ENCODE results near the gene RPL13A. TPM values are rescaled to one million over a fixed set of nuclear protein-coding genes. Genes with fewer than 3 reads are reported as not detected.
A peak's percentile ranks its signal among the peaks of the same experiment; 100 is the strongest.

RPL13A gene
- total and polyA plus RNA-seq, 8 donors, result 1,924 to 4,076 (median 3,551) TPM

- peaks cover 0 to 34% of the 10 kb centered on the region in 2 donors for H3K36me3 ChIP-seq
- no peak for ATAC-seq
- peaks cover 0 to 41% of the 10 kb centered on the region in 2 donors for H3K4me1 ChIP-seq
- intact Hi-C loops (cut with DNase I), result no loop called here
- H3K27ac ChIP-seq, result no peak overlapping the region
- H3K9me3 ChIP-seq, result no peaks in the 10 kb centered on the region
- no peaks in the 10 kb centered on the region for H3K27me3 ChIP-seq
- DNase-seq, result no peak
- H3K4me3 ChIP-seq, result no peak overlapping the region
- no peak for TF ChIP-seq CTCF (IDR thresholded peaks at IDR 0.05)
These were observed 39.0 kb upstream of the RPL13A start for GRCh38 chr19:49448432-49448786.

GRCh38 chr19:49450405-49450804 lies 37.0 kb upstream of the RPL13A start:
- no peak for TF ChIP-seq CTCF (IDR thresholded peaks at IDR 0.05)
- intact Hi-C loops (cut with DNase I), result no loop called here
- H3K4me3 ChIP-seq, result peak overlapping the region in 1 of 2 donors; percentile 79
- H3K4me1 ChIP-seq, result peaks cover 0 to 37% of the 10 kb centered on the region in 2 donors
- H3K36me3 ChIP-seq, result peaks cover 0 to 34% of the 10 kb centered on the region in 2 donors
- H3K9me3 ChIP-seq, result no peaks in the 10 kb centered on the region
- H3K27me3 ChIP-seq, result no peaks in the 10 kb centered on the region
- ATAC-seq (no peak), DNase-seq (no peak)
- H3K27ac ChIP-seq, result no peak overlapping the region

- intact Hi-C loops (cut with DNase I), result no loop called here
These were observed 35.8 kb upstream of the RPL13A start, which contains the start of gene PIH1D1 for GRCh38 chr19:49451430-49452181. TSS of gene PIH1D1 (minus strand) at chr19:49451814. CDS start at chr19:49451574, 240 bp downstream.

GRCh38 chr19:49453013-49453756 lies 34.2 kb upstream of the RPL13A start, which contains the start of gene ALDH16A1:
TSS of gene ALDH16A1 (plus strand) at chr19:49453225. CDS start at chr19:49453332, 107 bp downstream.
- Histone ChIP-seq H3K27ac (peak within 1 kb of the TSS; percentile 91 to 98), H3K27me3 (no peaks in the 10 kb centered on the region), H3K4me1 (peaks cover 0 to 36% of the 10 kb centered on the region in 2 donors), H3K36me3 (peaks cover 0 to 13% of the 10 kb centered on the region in 2 donors), H3K4me3 (peak within 1 kb of the TSS; percentile 51 to 79), H3K9me3 (no peaks in the 10 kb centered on the region)
- DNase-seq (peak; percentile 97 to 100 (median 98)), ATAC-seq (peak; percentile 92)
- intact Hi-C loops (cut with DNase I), result no loop called here
- no peak for TF ChIP-seq CTCF (IDR thresholded peaks at IDR 0.05)

More at GRCh38 chr19:49451430-49452181, 35.8 kb upstream of the RPL13A start, which contains the start of gene PIH1D1:
- peak within 1 kb of the TSS; percentile 59 to 79 for H3K4me3 ChIP-seq
- ATAC-seq (peak; percentile 78), DNase-seq (peak; percentile 91 to 98 (median 98))
- peaks cover 0 to 26% of the 10 kb centered on the region in 2 donors for H3K36me3 ChIP-seq
- no peak for TF ChIP-seq CTCF (IDR thresholded peaks at IDR 0.05)
- H3K27me3 ChIP-seq, result no peaks in the 10 kb centered on the region
- H3K27ac ChIP-seq, result peak within 1 kb of the TSS; percentile 91 to 98
- peaks cover 0 to 35% of the 10 kb centered on the region in 2 donors for H3K4me1 ChIP-seq
- H3K9me3 ChIP-seq, result no peaks in the 10 kb centered on the region
